ENCODE data around the gene STXBP1. TPM values are rescaled to one million over a fixed set of nuclear protein-coding genes. Genes with fewer than 3 reads are reported as not detected.

Gene STXBP1
- total RNA-seq, 4 donors from 2014 or later, result 17.2 to 34.0 (median 19.8) TPM

GRCh38 chr9:127651697-127652610, 39.9 kb downstream of the STXBP1 start:
- no peaks in the 10 kb centered on the region for H3K27me3 ChIP-seq
- no peak for TF ChIP-seq POLR2AphosphoS5 (IDR thresholded peaks at IDR 0.05)
- no peak for TF ChIP-seq EP300 (IDR thresholded peaks at IDR 0.05)
- no peak for TF ChIP-seq CTCF (IDR thresholded peaks at IDR 0.05)
- no peak for TF ChIP-seq POLR2A (IDR thresholded peaks at IDR 0.05; ENCODE audit: low read depth)
- no peak overlapping the region for H3K4me3 ChIP-seq
- no peak for DNase-seq (ENCODE audit: extremely low spot score)
- intact Hi-C loops (cut with DNase I), result no loop called here
- 89% methylated on average over 9 of the region's 9 CpGs for WGBS
- H3K9me3 ChIP-seq, result no peaks in the 10 kb centered on the region
- H3K4me1 ChIP-seq, result no peaks in the 10 kb centered on the region
- peaks cover 15 to 51% (median 26%) of the 10 kb centered on the region in 4 donors for H3K36me3 ChIP-seq
- no peak overlapping the region for H3K27ac ChIP-seq (replicated peaks in 1 of 4)

- Histone ChIP-seq H3K4me3 (no peak overlapping the region), H3K27me3 (no peaks in the 10 kb centered on the region), H3K9me3 (no peaks in the 10 kb centered on the region), H3K4me1 (no peaks in the 10 kb centered on the region), H3K27ac (replicated peaks in 1 of 4) (no peak overlapping the region), H3K36me3 (peaks cover 15 to 54% (median 27%) of the 10 kb centered on the region in 4 donors)
- TF ChIP-seq EP300 (IDR thresholded peaks at IDR 0.05), result no peak
- no peak for TF ChIP-seq POLR2AphosphoS5 (IDR thresholded peaks at IDR 0.05)
- TF ChIP-seq CTCF (IDR thresholded peaks at IDR 0.05), result no peak
- no peak for TF ChIP-seq POLR2A (IDR thresholded peaks at IDR 0.05; ENCODE audit: low read depth)
- DNase-seq (ENCODE audit: extremely low spot score), result no peak
- intact Hi-C loops (cut with DNase I), result no loop called here
- 87% methylated on average over 3 of the region's 3 CpGs for WGBS
Measured at GRCh38 chr9:127652733-127653132, 40.7 kb downstream of the STXBP1 start.

- intact Hi-C loops (cut with DNase I), result no loop called here
- TF ChIP-seq POLR2AphosphoS5 (IDR thresholded peaks at IDR 0.05) (no peak), EP300 (IDR thresholded peaks at IDR 0.05) (no peak), POLR2A (IDR thresholded peaks at IDR 0.05; ENCODE audit: low read depth) (no peak), CTCF (IDR thresholded peaks at IDR 0.05) (no peak)
Measured at GRCh38 chr9:127654619-127655018, 42.5 kb downstream of the STXBP1 start.

GRCh38 chr9:127658428-127658827, 46.4 kb downstream of the STXBP1 start:
- Histone ChIP-seq H3K4me1 (no peaks in the 10 kb centered on the region), H3K27ac (replicated peaks in 1 of 4) (no peak overlapping the region), H3K4me3 (no peak overlapping the region), H3K36me3 (peaks cover 11 to 87% (median 66%) of the 10 kb centered on the region in 4 donors), H3K27me3 (no peaks in the 10 kb centered on the region), H3K9me3 (no peaks in the 10 kb centered on the region)
- TF ChIP-seq CTCF (IDR thresholded peaks at IDR 0.05), result no peak
- TF ChIP-seq EP300 (IDR thresholded peaks at IDR 0.05), result no peak
- TF ChIP-seq POLR2A (IDR thresholded peaks at IDR 0.05; ENCODE audit: low read depth), result no peak
- TF ChIP-seq POLR2AphosphoS5 (IDR thresholded peaks at IDR 0.05), result no peak
- 84% methylated on average over 5 of the region's 5 CpGs for WGBS
- intact Hi-C loops (cut with DNase I), result no loop called here
- no peak for DNase-seq (ENCODE audit: extremely low spot score)

More at GRCh38 chr9:127654619-127655018, 42.5 kb downstream of the STXBP1 start:
- no peak for DNase-seq (ENCODE audit: extremely low spot score)
- Histone ChIP-seq H3K4me3 (no peak overlapping the region), H3K27me3 (no peaks in the 10 kb centered on the region), H3K9me3 (no peaks in the 10 kb centered on the region), H3K36me3 (peaks cover 15 to 68% (median 41%) of the 10 kb centered on the region in 4 donors), H3K4me1 (no peaks in the 10 kb centered on the region), H3K27ac (replicated peaks in 1 of 4) (no peak overlapping the region)
- 85% methylated on average over 5 of the region's 5 CpGs for WGBS
